ENCODE data around the gene ATP8B4.

ATP8B4 gene

DNA sequence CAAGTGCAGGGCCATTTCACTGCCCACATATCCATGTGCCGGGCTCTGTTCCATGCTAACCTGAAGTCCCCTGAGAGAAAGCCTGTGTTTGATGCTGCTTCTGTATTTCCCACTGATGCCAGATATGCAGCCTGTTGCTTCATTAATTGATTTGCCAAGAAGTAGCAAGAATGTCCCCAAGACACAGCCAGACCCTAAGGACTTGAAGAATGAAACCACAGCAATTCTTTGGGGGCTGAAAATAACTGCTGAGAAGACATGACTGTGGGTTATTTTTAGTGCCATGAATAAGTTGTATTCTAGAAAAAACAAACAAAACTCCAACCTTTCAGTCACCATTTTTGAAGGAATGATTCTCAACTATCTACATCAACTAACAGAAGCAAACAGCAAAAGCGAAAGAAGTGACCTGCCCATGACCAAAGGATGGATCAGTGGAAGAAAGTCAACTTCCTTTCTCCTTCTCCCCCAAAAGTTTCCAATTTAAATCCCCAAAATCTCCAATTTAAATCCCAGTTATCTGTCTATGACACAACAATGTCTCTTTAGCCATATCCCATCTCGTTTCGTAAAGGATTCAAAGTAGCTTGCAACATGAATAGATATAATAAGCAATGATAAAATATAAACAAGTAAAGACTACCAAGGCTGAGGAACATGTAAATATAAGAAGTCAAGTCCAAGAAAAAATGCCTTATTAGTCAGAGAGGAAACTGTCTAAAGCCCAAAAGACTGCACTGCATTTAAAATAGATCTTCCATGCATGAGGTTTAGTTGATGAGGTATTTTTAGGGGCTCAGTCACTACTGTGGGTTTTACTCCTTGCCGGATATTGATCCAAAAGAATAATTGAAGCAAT is 271.4 kb downstream of the ATP8B4 start:
- no peak for DNase-seq

- DNase-seq = no peak
Observed at GRCh38 chr15:49844390-49844789, 274.6 kb downstream of the ATP8B4 start.

DNA sequence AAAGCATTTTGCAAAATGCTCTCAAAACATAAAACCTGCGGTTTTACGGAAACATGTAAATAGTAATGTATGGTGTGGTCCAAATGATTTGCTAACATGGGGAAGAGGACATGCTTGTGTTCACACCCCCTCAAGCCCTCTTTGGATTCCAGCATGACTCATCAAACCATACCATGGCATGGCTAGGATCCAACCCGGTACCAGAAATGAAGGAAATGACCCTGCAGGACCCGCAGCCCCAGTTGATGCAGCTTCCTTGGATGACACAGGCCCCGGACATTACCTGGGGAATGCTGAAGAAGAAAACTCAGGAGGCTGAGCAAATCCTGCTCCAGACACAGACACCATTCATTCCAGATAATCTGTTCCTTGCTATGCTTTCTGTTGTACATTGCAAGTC is 275.3 kb downstream of the ATP8B4 start:
- DNase-seq = no peak

DNA sequence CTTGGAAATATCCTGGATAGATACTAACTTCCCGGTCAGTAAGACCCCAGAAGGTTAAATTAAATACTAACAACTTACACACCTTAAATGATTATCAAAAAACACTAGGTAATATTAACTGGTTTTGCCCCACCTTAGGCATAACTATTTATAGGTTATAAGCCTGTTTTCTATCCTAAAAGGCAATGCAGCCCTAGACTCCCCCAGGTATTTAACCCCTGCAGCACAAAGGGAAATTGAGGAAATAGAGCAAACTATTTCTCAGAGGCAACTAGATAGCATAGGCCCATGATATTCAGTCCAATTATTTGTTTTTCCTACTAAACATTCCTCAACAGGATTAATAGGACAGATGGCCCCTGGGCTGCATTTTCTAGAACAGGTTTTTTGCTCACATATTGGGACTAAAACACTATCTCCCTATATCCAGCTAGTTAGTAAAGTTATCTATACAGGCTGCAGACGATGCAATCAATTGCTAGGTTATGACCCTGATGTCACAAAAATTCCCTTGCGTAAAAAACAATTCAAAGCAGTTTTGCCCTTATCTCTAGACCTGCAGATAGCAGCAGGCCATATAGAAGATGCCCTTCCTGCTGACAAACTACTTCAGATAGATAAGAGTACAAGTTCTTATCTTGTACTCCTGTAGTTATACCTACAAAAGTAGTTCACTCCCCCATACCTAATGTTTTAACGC is 276.9 kb downstream of the ATP8B4 start:
- DNase-seq = no peak

GRCh38 chr15:49832511-49832910 is 286.5 kb downstream of the ATP8B4 start:
- no peak for DNase-seq

DNA sequence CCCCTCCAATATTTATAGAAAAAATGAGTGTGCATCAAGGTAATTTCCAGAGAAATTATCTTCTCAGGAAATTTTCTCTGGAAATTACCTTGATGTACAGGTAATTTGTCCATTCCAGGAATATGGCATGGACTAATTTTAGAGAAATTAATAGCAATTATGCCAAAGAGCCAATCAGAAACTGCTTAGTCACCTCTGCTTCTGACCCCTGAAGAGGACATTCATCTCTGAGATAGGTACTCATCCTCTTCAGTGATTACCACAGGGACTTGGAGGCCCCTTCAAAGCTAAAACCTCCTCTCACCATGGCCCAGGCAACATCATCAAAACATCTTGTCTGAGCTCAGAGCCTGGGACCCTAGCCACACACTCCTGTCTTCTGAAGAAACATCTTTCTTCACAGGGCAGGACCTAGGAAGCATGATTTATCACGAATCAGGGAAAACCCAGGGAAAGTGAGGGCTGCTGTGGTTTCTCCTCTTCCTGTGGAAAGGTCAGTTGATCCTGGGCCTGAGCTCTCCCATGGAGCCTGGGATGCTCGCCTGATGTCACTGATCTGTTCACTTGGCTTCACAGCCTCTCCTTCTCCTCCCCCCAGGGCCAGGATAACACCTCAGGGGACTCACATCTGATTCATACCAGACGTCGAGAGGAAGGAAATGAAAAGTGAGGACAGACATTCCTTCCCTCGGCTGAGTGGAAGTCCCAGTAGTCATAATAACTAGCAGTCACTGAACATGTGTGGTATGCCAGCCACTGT is 287.6 kb downstream of the ATP8B4 start:
- no peak for DNase-seq

DNA sequence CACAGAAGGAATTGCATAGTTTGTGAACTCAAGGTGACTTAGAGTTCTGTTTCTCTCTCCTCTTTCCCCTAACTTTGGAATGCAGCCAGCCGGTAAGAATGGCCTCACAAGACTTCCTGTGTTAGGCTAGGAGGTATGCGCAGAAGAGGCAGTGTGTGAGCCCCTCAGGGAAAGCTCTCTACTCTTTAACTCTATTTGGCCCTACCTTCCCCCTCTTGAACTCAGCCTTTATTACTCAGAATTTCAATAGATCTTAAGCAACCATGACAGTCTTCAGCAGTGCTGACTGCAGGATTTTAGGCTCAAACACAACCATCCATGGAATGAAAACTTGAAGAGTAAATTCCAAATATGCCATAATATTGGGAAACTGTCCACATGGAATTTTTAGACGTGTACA is 288.6 kb downstream of the ATP8B4 start:
- no peak for DNase-seq

DNA sequence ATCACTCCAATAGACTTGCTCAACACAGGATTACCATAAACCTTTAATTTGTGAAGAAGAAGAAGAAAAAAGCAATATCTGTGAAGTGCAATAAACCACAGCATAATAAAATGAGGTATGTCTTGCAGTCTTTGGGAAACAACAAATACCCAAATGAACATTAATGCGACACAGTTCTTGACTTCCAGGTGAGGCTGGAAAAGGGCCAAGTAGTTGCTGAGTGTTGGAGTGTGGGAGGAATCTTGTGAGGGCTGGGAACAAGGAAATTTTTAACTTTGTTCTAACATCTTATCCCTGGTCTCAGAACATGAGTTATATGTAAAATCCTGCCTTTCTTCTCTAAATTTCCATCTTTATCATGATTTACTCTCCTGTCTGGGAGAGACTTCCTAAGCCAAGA is 291.7 kb downstream of the ATP8B4 start:
- DNase-seq = no peak

DNA sequence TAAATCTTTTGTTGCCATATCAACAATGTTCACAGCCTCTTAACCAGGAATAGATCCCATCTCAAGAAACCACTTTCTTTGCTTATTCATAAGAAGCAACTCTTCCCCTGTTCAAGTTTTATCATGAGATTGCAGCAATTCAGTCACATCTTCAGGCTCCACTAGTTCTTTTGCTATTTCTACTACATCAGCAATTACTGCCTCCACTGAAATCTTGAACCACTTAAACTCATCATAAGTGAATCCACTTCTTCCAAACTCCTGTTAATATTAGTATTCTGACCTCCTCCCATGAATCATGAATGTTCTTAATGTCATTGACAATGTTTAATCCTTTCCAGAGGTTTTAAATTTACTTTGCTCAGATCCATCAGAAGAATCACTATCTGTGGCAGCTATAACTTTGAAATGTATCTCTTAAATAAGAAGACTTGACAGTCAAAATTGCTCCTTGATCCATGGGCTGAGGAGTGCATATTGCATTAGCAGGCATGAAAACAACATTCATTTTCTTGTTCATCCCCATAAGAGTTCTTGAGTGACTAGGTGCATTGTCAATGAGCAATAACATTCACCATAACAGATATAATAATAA is 292.3 kb downstream of the ATP8B4 start:
- no peak for DNase-seq

DNA sequence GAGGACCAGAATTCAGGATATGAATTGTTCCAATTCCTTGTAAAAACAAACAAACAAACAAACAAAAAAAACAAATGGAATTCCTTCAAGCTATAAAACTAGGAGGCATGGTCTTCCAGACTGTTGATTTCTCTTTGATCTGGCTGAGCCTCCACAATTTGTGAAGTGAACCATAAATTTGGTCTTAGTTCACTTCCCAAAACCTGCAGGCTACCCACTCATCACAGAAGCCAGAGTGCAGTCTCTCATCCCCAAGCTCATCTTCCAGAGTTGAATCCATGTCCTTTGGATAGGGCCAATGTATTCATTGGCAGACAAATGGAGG is 294.3 kb downstream of the ATP8B4 start:
- DNase-seq = no peak

GRCh38 chr15:49823987-49824774 is 294.9 kb downstream of the ATP8B4 start:
- no peak for DNase-seq

GRCh38 chr15:49817100-49817499 is 301.9 kb downstream of the ATP8B4 start:
- DNase-seq = no peak

DNA sequence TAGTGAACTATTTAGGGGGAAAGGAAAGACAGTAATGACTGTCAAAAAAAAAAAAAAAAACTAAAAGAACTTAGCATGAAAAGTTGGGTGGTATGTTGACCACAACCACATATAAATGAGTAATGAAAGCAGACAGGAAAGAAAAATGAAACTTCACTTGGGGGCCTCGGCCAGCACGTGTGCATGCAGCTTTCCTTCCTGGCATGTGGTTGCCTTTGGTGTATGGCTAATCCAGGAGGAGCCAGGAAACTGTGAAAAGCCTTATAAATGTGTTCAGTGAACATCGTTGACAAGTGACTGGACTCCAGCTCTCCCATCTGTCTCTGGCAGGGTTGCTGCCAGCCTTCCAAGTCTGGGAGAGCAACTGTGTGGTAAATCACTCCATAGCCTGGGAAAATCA is 303.1 kb downstream of the ATP8B4 start:
- DNase-seq = no peak

DNA sequence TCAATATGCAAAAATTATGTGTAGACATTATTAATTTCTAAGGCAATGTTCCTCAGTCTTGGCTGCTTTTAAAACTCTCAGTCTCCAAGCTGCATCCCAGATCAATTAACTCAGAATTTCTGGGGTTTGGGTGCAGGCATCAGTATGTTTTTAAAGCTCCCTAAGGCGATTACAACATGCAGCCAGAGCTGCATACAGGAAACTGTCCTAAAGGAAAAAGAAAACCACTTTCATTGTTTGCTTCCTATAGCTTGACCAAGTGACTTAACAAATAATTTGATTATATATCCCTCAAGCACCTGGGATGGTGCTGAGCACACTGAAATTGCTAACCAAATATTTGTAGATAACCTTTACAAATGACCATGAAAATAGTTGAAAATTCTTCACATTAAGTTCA is 303.5 kb downstream of the ATP8B4 start:
- no peak for DNase-seq

DNA sequence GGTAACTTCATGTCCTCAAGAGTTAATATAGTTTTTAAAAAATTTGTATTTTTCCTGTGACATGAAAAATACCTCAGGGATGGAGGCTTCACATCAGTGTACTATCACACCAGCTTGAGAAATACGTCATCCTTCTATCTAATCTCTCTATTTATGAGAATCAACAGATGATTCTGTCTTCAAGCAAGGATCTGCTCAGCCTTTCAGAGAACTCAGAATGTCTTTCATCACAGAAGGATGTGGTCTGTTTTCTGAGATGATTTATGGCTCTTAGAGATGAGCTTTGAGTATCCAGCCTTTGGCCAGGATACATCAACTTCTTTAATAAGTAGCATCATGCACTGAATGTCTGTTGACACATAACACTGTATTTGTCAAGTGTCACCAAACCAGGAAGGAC is 304.3 kb downstream of the ATP8B4 start:
- DNase-seq = no peak

- DNase-seq = no peak
Observed at GRCh38 chr15:49813625-49814024, 305.4 kb downstream of the ATP8B4 start.

DNA sequence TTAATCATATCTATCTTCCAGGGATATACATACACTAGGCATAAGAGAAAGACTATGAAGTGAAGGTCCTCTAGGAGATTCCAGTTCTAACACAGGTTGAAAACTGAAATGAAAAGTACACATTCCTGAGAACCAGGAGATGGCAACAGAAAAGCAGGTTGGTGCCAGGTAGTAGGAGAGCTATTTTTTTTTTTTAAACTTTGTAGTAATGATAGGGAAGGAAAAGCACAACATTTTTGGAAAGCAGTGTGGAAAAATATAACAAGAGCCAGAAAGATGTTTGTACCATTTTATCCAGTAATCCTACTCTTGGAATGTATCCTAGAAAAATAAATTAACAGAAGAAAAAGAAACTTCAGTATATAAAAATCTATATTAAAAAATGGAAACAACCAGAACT is 308.3 kb downstream of the ATP8B4 start:
- no peak for DNase-seq

DNA sequence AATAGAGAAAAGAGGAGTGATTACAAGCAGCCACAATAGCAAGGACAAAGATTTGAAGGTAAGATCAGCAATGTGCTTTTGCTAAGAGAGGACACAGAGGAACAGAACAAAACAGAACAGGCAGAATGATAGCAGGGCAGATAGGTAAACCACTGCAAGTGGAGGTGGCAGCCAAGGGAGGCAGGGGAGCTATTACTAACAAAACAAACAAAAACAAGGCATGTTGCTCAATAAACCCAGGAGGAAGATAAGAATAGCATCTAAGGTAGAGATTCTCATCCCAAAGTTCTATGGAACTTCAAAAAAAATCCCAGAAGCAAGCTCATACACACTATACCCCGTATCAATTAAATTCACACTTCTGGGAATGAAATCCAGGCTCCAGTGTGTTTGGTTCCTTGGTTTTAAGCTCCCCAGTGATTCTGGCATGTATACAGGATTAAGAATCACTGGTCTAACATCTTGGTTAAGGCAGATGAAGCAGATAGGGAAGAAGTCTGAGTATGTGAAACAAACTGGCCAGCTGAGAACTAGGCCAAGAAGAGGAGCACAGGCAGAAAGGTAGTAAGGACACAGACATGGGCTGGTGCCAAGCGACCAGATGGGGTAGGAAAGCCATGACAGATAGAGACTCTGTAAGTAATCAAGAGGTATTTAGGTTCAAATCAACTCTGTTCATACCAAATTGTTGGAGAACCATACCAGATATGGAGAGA is 309.0 kb downstream of the ATP8B4 start:
- DNase-seq = no peak

GRCh38 chr15:49808341-49808740 is 310.7 kb downstream of the ATP8B4 start:
- no peak for DNase-seq
